GM18867 (cell line): ENCODE measurements around the gene IFT25.

Experiments used
- ATAC-seq: cut with Tn5 transposase; IDR thresholded peaks from one replicate; pipeline ENCODE4 v1.9.1; 2021; ENCODE audit warnings: mild to moderate bottlenecking, moderate library complexity; ENCODE audit not compliant: unreplicated experiment

The IFT25 gene

DNA sequence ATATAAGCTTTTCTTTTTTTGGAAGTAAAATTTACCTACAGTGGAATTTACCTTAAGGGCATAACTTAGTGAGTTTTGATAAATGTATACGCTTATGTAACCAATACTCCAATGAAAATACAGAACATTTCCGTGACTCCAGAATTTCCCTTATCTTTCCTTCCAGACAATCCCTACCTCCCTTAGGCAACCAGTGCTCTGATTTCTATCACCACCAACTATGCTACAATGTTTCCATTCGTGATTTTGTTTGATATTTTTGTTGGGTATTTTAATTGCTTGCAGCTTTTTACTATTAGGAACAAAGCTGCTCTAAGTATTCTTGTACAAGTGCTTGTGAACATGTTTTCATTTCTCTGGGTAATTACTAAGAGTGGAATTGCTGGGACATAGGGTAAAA, 14.6 kb downstream of the IFT25 start:
- no peak for ATAC-seq

GRCh38 chr1:53929246-53929960, 16.1 kb downstream of the IFT25 start:
- no peak for ATAC-seq

GRCh38 chr1:53927376-53927881, 18.1 kb downstream of the IFT25 start:
- no peak for ATAC-seq

DNA sequence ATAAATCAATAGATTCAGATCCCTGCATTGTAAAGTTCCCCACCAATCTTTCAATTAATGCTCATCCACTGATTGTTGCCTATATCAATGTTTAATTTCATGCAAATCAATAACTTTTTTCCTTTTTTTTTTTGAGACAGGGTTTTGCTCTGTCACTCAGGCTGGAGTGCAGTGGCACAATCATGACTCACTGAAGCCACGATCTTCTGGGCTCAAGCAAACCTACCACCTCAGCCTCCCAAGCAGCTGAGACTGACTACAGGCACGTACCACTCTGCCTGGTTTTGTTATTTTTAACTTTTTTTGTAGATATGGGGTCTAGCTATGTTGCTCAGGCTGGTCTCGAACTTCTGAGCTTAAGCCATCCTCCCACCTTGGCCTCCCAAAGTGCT, 25.8 kb downstream of the IFT25 start:
- ATAC-seq: no peak

- no peak for ATAC-seq
These were observed 27.2 kb downstream of the IFT25 start for GRCh38 chr1:53918343-53918742.

DNA sequence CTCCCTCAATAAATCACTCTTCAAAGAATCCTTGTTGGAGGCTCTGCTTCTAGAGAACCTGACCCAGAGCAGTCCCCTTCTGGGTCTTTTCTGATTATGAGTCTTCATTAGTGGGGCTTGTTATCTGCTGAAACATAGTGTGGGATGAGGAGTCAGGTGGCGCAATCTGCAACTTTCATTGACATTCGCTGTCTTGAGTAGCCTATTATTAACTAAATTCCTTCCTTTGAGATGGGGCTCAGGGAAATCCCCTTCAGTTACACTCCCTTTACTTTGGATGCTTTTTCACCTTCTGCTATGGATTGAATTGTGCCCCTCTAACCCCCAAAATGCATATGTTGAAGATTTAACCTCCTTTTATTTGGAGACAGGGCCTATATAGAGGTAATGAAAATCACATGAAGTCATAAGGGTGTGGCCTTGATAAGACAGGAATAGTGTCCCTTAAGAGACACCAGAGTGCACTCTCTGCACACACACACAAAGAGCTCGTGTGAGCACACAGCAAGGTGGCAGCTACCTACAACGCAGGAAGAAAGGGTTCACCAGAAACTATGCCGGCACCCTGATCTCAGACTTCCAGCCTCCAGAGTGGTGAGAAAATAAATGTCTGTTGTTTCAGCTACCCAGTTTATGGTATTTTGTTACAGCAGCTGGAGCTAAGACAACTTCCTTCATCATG, 32.0 kb downstream of the IFT25 start:
- no peak for ATAC-seq

GRCh38 chr1:53911442-53911841, 34.1 kb downstream of the IFT25 start:
- ATAC-seq: no peak

DNA sequence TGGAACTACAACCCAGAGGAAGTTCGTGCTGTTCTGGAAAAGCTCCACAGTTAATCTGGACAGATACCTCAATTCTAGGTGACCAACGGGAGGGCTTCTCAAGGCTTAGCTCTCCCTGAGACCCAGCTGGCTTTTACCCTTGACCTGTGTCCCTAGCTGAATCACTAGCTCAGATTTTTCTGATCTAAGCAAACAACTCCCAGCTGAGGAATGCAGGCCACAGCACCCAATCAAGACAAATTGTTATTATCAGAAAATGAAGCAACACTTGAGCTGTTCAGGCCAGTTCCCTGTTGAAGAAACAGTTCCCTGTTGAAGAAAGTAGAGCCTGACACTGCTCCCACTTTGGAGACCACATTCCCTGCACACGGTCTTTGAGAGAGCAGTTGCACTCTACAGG, 35.6 kb downstream of the IFT25 start:
- ATAC-seq: no peak

GRCh38 chr1:53906121-53906520, 39.4 kb downstream of the IFT25 start:
- no peak for ATAC-seq

DNA sequence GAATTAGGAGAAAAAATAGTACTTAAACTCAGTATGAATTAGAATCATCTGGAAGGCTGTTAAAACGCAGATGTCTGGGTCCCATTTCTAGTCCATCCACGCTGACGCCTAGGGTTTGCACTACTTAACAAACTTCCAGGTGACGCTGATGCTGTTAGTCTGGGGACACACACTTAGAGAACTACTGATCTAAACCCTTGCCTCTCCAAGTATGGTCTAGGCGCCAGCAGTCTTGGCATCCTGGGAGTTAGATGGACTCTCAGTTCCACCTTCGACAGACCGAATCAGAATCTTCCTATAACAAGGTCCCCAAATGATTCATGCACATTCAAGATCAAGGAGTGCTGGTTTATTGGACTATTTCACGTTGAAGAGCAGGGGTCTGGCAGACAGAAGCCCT, 40.0 kb downstream of the IFT25 start:
- no peak for ATAC-seq

DNA sequence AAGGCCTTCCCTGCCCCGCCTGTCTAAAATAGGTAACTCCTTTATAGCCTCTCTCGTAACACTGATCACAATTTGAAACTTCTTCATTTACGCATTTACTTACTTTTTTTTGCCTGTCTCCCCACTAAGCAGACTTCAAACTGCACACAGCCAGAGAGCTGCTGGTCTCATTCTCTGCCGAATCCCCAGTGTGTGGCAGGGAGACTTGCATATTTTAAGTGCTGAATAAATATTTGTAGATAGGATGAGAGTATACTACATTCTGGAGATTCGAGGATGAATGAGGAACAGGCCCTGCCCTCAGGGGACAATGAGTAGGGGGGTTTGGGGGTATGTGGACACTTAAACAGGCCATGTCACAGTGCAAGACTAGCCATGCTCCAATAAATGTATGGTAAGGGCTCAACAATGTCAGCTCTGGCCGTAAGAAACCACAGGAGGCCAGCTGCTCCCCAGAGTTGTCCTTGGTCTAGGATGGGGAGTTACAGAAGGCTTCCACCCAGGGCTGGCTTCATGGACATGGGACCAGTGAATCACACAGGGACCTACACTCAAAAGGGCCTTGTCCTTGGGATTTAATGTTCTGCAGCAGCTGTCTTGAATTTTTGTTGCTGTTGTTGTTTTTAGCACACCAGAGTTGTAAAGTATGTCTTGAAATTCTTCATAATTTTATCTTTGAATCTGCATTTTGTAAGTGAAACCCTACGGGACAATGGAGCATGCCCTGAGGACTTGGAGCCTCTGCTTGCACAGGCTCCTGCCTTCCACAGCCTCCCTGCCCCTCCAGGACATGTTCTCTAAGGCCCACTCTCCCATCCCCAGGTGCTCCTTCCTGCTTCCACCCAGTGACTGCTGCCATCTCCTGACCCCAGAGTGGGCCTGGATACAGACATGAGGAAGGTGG, 43.0 kb downstream of the IFT25 start:
- no peak for ATAC-seq

DNA sequence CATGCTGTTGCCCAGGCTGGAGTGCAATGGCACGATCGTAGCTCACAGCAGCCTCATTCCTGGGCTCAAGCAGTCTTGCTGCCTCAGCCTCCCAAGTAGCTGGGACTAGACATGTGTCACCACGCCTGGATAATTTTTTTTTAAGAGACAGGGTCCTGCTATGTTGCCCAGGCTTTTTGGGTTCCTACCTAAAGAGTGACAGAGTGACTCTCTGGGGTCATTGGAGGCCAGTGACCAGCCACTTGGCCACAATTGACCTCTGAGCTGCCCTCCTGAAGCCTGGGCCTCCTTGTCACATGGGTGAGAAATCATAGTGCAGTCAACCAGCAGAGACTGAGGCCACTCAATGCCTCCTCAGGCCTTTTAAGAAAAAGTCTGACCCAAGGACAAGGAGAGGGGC, 45.8 kb downstream of the IFT25 start:
- no peak for ATAC-seq

GRCh38 chr1:53899206-53899628, 46.3 kb downstream of the IFT25 start:
- ATAC-seq: no peak

GRCh38 chr1:53896635-53897229, 48.8 kb downstream of the IFT25 start:
- ATAC-seq: no peak

DNA sequence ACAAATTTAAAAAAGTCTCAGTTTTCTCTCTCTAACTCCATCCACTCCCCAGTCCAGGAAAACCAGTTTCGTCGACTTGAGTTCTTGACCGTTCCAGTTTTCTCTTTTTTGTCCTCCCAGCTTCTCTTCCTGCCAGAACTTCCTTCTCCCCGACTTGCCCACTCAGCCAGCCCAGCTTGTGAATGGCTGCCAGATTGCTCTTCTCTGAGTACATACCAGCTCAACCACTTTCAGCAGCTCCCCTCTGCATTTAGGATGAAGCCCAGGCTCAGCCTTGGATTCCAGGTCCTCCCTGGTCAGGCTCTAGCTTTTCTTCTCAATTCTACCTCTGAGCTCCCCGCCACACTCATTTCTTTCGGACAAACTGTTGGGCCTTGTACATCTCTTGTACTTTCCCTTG, 50.1 kb downstream of the IFT25 start:
- ATAC-seq: no peak

DNA sequence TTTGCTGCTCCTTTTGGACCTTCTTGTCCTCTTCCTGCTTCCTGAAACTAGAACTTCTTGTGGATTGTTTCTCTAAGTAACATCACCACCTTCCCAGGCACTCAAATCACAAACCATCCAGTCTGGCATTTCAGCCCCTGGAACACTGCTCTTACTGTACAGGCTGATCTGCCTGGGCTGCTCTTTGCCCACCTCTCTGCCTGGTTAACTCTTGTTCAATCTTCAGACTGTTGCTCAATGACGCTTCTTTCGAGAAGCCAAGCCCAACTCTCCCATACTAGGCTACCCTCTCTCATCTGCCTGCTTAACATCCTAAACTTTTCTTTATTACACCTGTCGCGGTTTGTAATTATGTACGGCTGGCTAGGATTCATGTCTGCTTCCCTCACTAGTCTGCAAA, 50.9 kb downstream of the IFT25 start:
- ATAC-seq: no peak

DNA sequence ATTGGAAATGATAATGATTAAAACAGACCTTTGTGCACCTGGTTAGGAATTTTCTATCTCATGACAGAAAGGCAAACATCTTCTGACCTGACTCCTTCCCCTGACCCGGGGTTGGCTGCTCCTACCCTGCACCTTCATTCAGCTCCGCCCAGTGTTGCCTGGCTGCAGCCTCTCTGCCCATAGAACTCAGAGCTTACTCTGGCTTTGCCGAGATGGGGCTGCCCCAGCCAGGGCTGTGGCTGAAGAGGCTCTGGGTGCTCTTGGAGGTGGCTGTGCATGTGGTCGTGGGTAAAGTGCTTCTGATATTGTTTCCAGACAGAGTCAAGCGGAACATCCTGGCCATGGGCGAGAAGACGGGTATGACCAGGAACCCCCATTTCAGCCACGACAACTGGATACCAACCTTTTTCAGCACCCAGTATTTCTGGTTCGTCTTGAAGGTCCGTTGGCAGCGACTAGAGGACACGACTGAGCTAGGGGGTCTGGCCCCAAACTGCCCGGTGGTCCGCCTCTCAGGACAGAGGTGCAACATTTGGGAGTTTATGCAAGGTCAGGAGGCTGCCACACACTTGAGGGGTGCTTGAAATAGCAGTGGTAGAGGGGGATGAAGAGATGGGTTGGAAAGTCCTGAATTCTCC, 51.4 kb downstream of the IFT25 start, which contains the start of gene DIO1:
DIO1 (plus strand) TSS at position 189 of the 638 bp plus-strand sequence; CDS start at position 213, 24 bp downstream.
- no peak for ATAC-seq

DNA sequence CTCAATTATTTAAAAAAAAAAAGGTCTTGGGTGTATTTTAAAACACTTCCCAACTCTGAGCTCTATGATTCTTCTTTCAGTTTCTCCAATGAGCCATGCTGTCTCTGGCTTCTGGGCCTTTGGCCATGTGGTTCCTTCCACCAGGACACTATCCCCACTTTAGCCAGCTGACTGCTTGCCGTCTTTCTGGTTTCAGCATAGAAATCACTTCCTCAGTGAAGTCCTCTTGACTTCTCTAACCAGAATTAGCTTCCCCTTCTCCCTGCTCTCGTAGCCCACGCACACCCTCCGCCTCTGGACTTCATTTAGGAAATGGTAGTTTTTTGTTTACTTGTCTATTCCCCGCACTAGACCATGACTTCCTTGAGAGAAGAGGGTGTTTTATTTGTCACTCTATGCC, 52.6 kb downstream of the IFT25 start:
- ATAC-seq: no peak

DNA sequence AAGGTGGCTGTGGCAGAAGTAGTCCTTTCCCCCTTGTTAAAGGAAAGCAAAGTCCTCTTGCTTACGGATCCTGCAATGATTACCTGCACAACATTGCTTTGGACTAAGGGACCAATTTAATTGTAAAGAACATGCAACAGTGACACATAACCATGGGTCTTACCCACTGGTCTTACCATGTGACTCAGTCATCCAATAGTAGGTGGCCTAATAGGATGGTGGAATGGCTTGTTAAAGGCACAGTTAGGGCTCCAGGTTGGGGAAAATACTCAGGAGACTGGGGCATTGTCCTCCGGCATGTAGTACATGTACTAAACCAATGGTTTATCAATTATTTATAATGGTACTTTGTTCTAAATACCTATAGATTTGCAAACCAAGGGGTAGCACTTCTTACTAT, 53.8 kb downstream of the IFT25 start:
- no peak for ATAC-seq

DNA sequence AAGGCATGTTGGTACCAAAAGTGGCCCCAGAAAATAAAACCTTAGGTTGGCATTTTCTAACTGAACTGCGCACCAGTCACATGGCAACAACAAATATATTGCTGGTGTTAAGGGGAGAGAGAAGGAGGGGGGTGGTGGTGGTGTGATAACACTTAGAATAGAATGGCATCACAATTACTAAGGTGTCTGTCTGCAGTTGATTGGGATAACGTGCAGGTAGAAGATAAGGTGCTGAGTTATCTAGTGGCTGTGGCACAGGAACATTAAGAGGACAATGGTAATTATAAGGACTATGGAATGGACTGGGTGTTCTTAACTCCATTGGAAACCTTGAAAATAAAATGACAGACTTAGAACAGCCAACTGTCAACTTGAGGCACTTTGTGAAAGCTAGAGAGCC, 54.5 kb downstream of the IFT25 start:
- no peak for ATAC-seq
